Measurements from ENCODE around the gene PMF1. TPM values are rescaled to one million over a fixed set of nuclear protein-coding genes. Genes with fewer than 3 reads are reported as not detected.

PMF1 gene
- total RNA-seq, 3 donors from 2014 or later = 184 to 201 (median 192) TPM

- Mint-ChIP-seq H3K36me3 (ENCODE audit: insufficient read depth) (peaks cover 32% of the 10 kb centered on the region), H3K9me3 (no peaks in the 10 kb centered on the region), H3K27me3 (ENCODE audit: low read depth) (no peaks in the 10 kb centered on the region), H3K4me3 (no peak overlapping the region), H3K4me1 (ENCODE audit: low read depth) (peaks cover 2% of the 10 kb centered on the region)
- ATAC-seq = no peak
- no peak for DNase-seq
Measured at GRCh38 chr1:156253634-156254033, 40.8 kb downstream of the PMF1 start.

GRCh38 chr1:156257711-156258110, 44.9 kb downstream of the PMF1 start:
- H3K9me3 Mint-ChIP-seq = no peaks in the 10 kb centered on the region
- no peak overlapping the region for H3K4me3 Mint-ChIP-seq
- no peaks in the 10 kb centered on the region for H3K27me3 Mint-ChIP-seq (ENCODE audit: low read depth)
- H3K4me1 Mint-ChIP-seq (ENCODE audit: low read depth) = peaks cover 2% of the 10 kb centered on the region
- peaks cover 49% of the 10 kb centered on the region for H3K36me3 Mint-ChIP-seq (ENCODE audit: insufficient read depth)
- no peak for DNase-seq
- no peak for ATAC-seq

- H3K4me1 Mint-ChIP-seq (ENCODE audit: low read depth) = peaks cover 2% of the 10 kb centered on the region
- ATAC-seq = no peak
- no peak for DNase-seq
- H3K36me3 Mint-ChIP-seq (ENCODE audit: insufficient read depth) = peaks cover 49% of the 10 kb centered on the region
- H3K27me3 Mint-ChIP-seq (ENCODE audit: low read depth) = no peaks in the 10 kb centered on the region
- no peaks in the 10 kb centered on the region for H3K9me3 Mint-ChIP-seq
- H3K4me3 Mint-ChIP-seq = no peak overlapping the region
Measured at GRCh38 chr1:156258859-156259258, 46.1 kb downstream of the PMF1 start.

- Mint-ChIP-seq H3K36me3 (ENCODE audit: insufficient read depth) (peaks cover 51% of the 10 kb centered on the region), H3K4me3 (no peak overlapping the region), H3K27me3 (ENCODE audit: low read depth) (no peaks in the 10 kb centered on the region), H3K4me1 (ENCODE audit: low read depth) (peaks cover 2% of the 10 kb centered on the region), H3K9me3 (no peaks in the 10 kb centered on the region)
- ATAC-seq (no peak), DNase-seq (no peak)
Measured at GRCh38 chr1:156259805-156260204, 47.0 kb downstream of the PMF1 start.

GRCh38 chr1:156260896-156261295, 48.1 kb downstream of the PMF1 start:
- DNase-seq (no peak), ATAC-seq (no peak)
- Mint-ChIP-seq H3K4me3 (no peak overlapping the region), H3K36me3 (ENCODE audit: insufficient read depth) (peaks cover 56% of the 10 kb centered on the region), H3K9me3 (no peaks in the 10 kb centered on the region), H3K27me3 (ENCODE audit: low read depth) (no peaks in the 10 kb centered on the region), H3K4me1 (ENCODE audit: low read depth) (peaks cover 2% of the 10 kb centered on the region)

GRCh38 chr1:156262461-156263287, 49.9 kb downstream of the PMF1 start:
- no peak for DNase-seq
- Mint-ChIP-seq H3K9me3 (no peaks in the 10 kb centered on the region), H3K4me1 (ENCODE audit: low read depth) (no peaks in the 10 kb centered on the region)

GRCh38 chr1:156263288-156263655, 50.5 kb downstream of the PMF1 start:
- H3K36me3 Mint-ChIP-seq (ENCODE audit: insufficient read depth) = peaks cover 63% of the 10 kb centered on the region
- no peak for ATAC-seq
- no peak overlapping the region for H3K4me3 Mint-ChIP-seq
- no peaks in the 10 kb centered on the region for H3K4me1 Mint-ChIP-seq (ENCODE audit: low read depth)
- no peak for DNase-seq
- H3K9me3 Mint-ChIP-seq = no peaks in the 10 kb centered on the region
- no peaks in the 10 kb centered on the region for H3K27me3 Mint-ChIP-seq (ENCODE audit: low read depth)

More at GRCh38 chr1:156262461-156263287, 49.9 kb downstream of the PMF1 start:
- peak; percentile 85 to 92 for ATAC-seq
- H3K36me3 Mint-ChIP-seq (ENCODE audit: insufficient read depth) = peaks cover 63% of the 10 kb centered on the region
- no peaks in the 10 kb centered on the region for H3K27me3 Mint-ChIP-seq (ENCODE audit: low read depth)
- H3K4me3 Mint-ChIP-seq = no peak overlapping the region

- peaks cover 53% of the 10 kb centered on the region for H3K36me3 Mint-ChIP-seq (ENCODE audit: insufficient read depth)
- H3K27me3 Mint-ChIP-seq (ENCODE audit: low read depth) = no peaks in the 10 kb centered on the region
- H3K4me3 Mint-ChIP-seq = no peak overlapping the region
Measured at GRCh38 chr1:156266051-156266450, 53.2 kb downstream of the PMF1 start.

GRCh38 chr1:156268336-156268735, 55.5 kb downstream of the PMF1 start:
- Mint-ChIP-seq H3K4me3 (no peak overlapping the region), H3K36me3 (ENCODE audit: insufficient read depth) (peaks cover 53% of the 10 kb centered on the region), H3K27me3 (ENCODE audit: low read depth) (no peaks in the 10 kb centered on the region), H3K9me3 (no peaks in the 10 kb centered on the region), H3K4me1 (ENCODE audit: low read depth) (no peaks in the 10 kb centered on the region)
- no peak for ATAC-seq
- no peak for DNase-seq

More at GRCh38 chr1:156266051-156266450, 53.2 kb downstream of the PMF1 start:
- no peaks in the 10 kb centered on the region for H3K4me1 Mint-ChIP-seq (ENCODE audit: low read depth)
- ATAC-seq (no peak), DNase-seq (no peak)
- H3K9me3 Mint-ChIP-seq = no peaks in the 10 kb centered on the region

GRCh38 chr1:156270314-156270713, 57.5 kb downstream of the PMF1 start:
- Mint-ChIP-seq H3K4me3 (no peak overlapping the region), H3K27me3 (ENCODE audit: low read depth) (no peaks in the 10 kb centered on the region), H3K36me3 (ENCODE audit: insufficient read depth) (peaks cover 57% of the 10 kb centered on the region), H3K4me1 (ENCODE audit: low read depth) (no peaks in the 10 kb centered on the region), H3K9me3 (no peaks in the 10 kb centered on the region)
- ATAC-seq (no peak), DNase-seq (no peak)

- H3K9me3 Mint-ChIP-seq = no peaks in the 10 kb centered on the region
- no peak for DNase-seq
- H3K27me3 Mint-ChIP-seq (ENCODE audit: low read depth) = no peaks in the 10 kb centered on the region
- ATAC-seq = no peak
- H3K4me1 Mint-ChIP-seq (ENCODE audit: low read depth) = peaks cover 16% of the 10 kb centered on the region
- H3K36me3 Mint-ChIP-seq (ENCODE audit: insufficient read depth) = peaks cover 59% of the 10 kb centered on the region
- H3K4me3 Mint-ChIP-seq = no peak overlapping the region
Measured at GRCh38 chr1:156276532-156276931, 63.7 kb downstream of the PMF1 start.

GRCh38 chr1:156276966-156277381, 64.2 kb downstream of the PMF1 start:
- no peak overlapping the region for H3K4me3 Mint-ChIP-seq

GRCh38 chr1:156279837-156280236, 67.0 kb downstream of the PMF1 start:
- DNase-seq = no peak
- H3K4me3 Mint-ChIP-seq = peak overlapping the region; percentile 98
- ATAC-seq = no peak
- H3K4me1 Mint-ChIP-seq (ENCODE audit: low read depth) = peaks cover 34% of the 10 kb centered on the region
- no peaks in the 10 kb centered on the region for H3K9me3 Mint-ChIP-seq
- H3K27me3 Mint-ChIP-seq (ENCODE audit: low read depth) = no peaks in the 10 kb centered on the region
- H3K36me3 Mint-ChIP-seq (ENCODE audit: insufficient read depth) = peaks cover 34% of the 10 kb centered on the region

More at GRCh38 chr1:156276966-156277381, 64.2 kb downstream of the PMF1 start:
- DNase-seq = no peak
- Mint-ChIP-seq H3K36me3 (ENCODE audit: insufficient read depth) (peaks cover 56% of the 10 kb centered on the region), H3K4me1 (ENCODE audit: low read depth) (peaks cover 19% of the 10 kb centered on the region), H3K27me3 (ENCODE audit: low read depth) (no peaks in the 10 kb centered on the region), H3K9me3 (no peaks in the 10 kb centered on the region)
- ATAC-seq = no peak

- ATAC-seq (peak; percentile 50 to 62), DNase-seq (peak; percentile 19)
- Mint-ChIP-seq H3K4me1 (ENCODE audit: low read depth) (peaks cover 34% of the 10 kb centered on the region), H3K27me3 (ENCODE audit: low read depth) (no peaks in the 10 kb centered on the region), H3K36me3 (ENCODE audit: insufficient read depth) (peaks cover 25% of the 10 kb centered on the region), H3K4me3 (peak overlapping the region; percentile 98), H3K9me3 (no peaks in the 10 kb centered on the region)
Measured at GRCh38 chr1:156281281-156281680, 68.5 kb downstream of the PMF1 start.

Measured in activated T-cell treated with anti-CD3 and anti-CD28 coated beads, Interleukin-2, amount 50 U/mL, for 4 hours (primary cell).